Left kidney (tissue), 2 donors: Measurements from ENCODE around the gene PAQR8. TPM values are rescaled to one million over a fixed set of nuclear protein-coding genes. Genes with fewer than 3 reads are reported as not detected.
"Not testable (repeated sequence)": the region's sequence is repeated elsewhere in the genome, so short reads cannot be mapped to it uniquely, and the experiment has no call there.

Experiments used
- DNase-seq: peaks from one replicate; pipeline ENCODE4 v3.0.0-alpha.2; 2013
- polyA plus RNA-seq: library from polyadenylated mRNA; unstranded; fragments of 120-200 nt; gene quantifications from one replicate; pipeline ENCODE4 v1.2.1, GENCODE V29; 2013; ENCODE audit not compliant: insufficient read length

The PAQR8 gene
- polyA plus RNA-seq, 1 donor = 26.3 TPM

GRCh38 chr6:52375780-52376556 lies 14.0 kb downstream of the PAQR8 start:
- DNase-seq = no peak

GRCh38 chr6:52376763-52377162 lies 14.8 kb downstream of the PAQR8 start:
- DNase-seq = no peak

GRCh38 chr6:52377538-52378221 lies 15.7 kb downstream of the PAQR8 start:
- DNase-seq = no peak

- DNase-seq = no peak
These were observed 19.3 kb downstream of the PAQR8 start for GRCh38 chr6:52381249-52381648.

- DNase-seq = no peak
These were observed 22.3 kb downstream of the PAQR8 start for GRCh38 chr6:52384145-52384766.

GRCh38 chr6:52385074-52385473 lies 23.1 kb downstream of the PAQR8 start:
- no peak for DNase-seq

- DNase-seq = not testable (repeated sequence)
These were observed 26.2 kb downstream of the PAQR8 start for GRCh38 chr6:52388119-52388518.

- no peak for DNase-seq
These were observed 26.8 kb downstream of the PAQR8 start for GRCh38 chr6:52388790-52389189.

- no peak for DNase-seq
These were observed 27.3 kb downstream of the PAQR8 start for GRCh38 chr6:52389264-52389625.

- DNase-seq = no peak
These were observed 27.8 kb downstream of the PAQR8 start for GRCh38 chr6:52389626-52390360.

- no peak for DNase-seq
These were observed 28.4 kb downstream of the PAQR8 start for GRCh38 chr6:52390361-52390727.

- no peak for DNase-seq
These were observed 29.6 kb downstream of the PAQR8 start for GRCh38 chr6:52391599-52391998.

GRCh38 chr6:52392944-52393343 lies 31.0 kb downstream of the PAQR8 start:
- DNase-seq = no peak

- no peak for DNase-seq
These were observed 31.8 kb downstream of the PAQR8 start for GRCh38 chr6:52393780-52394179.

GRCh38 chr6:52394251-52394666 lies 32.3 kb downstream of the PAQR8 start:
- no peak for DNase-seq

GRCh38 chr6:52395969-52396368 lies 34.0 kb downstream of the PAQR8 start:
- no peak for DNase-seq

GRCh38 chr6:52399511-52400312 lies 37.8 kb downstream of the PAQR8 start:
- peak; percentile 46 for DNase-seq

- DNase-seq = no peak
These were observed 38.5 kb downstream of the PAQR8 start for GRCh38 chr6:52400313-52401041.

GRCh38 chr6:52403086-52403485 lies 41.1 kb downstream of the PAQR8 start:
- DNase-seq = no peak

- no peak for DNase-seq
These were observed 41.7 kb downstream of the PAQR8 start for GRCh38 chr6:52403627-52404026.

GRCh38 chr6:52405243-52405642 lies 43.3 kb downstream of the PAQR8 start:
- no peak for DNase-seq
